ENCODE data around the gene FILIP1L.

DNA sequence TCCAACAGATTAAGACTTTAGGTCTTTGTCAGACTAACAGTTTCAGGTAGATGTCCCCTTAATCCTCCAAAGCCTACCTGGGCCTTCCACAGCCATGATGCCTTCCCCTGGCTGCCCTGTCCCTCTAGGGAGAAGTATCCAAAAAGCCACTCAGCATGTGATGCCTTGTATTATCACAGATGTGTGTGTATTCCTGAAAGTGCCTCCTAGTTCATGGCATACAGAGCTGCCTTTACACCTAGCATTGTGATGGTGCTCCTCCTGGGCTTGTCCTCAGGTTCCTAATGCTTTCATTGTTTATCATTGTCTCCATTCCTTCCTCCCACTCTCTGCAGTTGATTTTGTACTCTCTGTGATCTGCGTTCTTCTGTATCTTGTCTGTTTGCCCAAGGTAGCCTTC lies 253.1 kb downstream of the FILIP1L start:
- no peak for TF ChIP-seq EZH2phosphoT487 (IDR thresholded peaks at IDR 0.05; ENCODE audit: borderline replicate concordance, low read depth, low read length)
- TF ChIP-seq, protein P1, sequence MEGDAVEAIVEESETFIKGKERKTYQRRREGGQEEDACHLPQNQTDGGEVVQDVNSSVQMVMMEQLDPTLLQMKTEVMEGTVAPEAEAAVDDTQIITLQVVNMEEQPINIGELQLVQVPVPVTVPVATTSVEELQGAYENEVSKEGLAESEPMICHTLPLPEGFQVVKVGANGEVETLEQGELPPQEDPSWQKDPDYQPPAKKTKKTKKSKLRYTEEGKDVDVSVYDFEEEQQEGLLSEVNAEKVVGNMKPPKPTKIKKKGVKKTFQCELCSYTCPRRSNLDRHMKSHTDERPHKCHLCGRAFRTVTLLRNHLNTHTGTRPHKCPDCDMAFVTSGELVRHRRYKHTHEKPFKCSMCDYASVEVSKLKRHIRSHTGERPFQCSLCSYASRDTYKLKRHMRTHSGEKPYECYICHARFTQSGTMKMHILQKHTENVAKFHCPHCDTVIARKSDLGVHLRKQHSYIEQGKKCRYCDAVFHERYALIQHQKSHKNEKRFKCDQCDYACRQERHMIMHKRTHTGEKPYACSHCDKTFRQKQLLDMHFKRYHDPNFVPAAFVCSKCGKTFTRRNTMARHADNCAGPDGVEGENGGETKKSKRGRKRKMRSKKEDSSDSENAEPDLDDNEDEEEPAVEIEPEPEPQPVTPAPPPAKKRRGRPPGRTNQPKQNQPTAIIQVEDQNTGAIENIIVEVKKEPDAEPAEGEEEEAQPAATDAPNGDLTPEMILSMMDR (conservative IDR thresholded peaks at IDR 0.05; ENCODE audit: low read length): no peak
